Uterus (tissue), 2 donors: ENCODE data around the gene SMG5.

Experiments used
- CTCF ChIP-seq, 4 experiments: fragments of 200-600 bp in 2 of 4; fragments of 450-650 bp in 2 of 4; sonication (generic) in 2 of 4; IDR thresholded peaks; one replicate each; pipeline ENCODE4 v1.5.1; 2016 to 2019; ENCODE audit warnings: antibody characterized with exemption in 4 of 4, mild to moderate bottlenecking in 2 of 4, moderate library complexity in 1 of 4
- POLR2A ChIP-seq, 2 donors: fragments of 450-650 bp; IDR thresholded peaks; one replicate each; pipeline ENCODE4 v1.6.1; 2016; ENCODE audit warnings: antibody characterized with exemption in 2 of 2, mild to moderate bottlenecking in 1 of 2, moderate library complexity in 1 of 2

- no peak for TF ChIP-seq CTCF (IDR thresholded peaks at IDR 0.05)
- TF ChIP-seq POLR2A (IDR thresholded peaks at IDR 0.05), result no peak
These were observed 34.3 kb downstream of the SMG5 start for GRCh38 chr1:156248323-156248683.
